K562 (cell line): ENCODE measurements around the gene FAR1. TPM values are rescaled to one million over a fixed set of nuclear protein-coding genes. Genes with fewer than 3 reads are reported as not detected.

Experiments used
- ATAC-seq: fragments of 200-7000 bp; cut with Tn5 transposase; 3 replicates; pipeline ENCODE4 v1.9.1; 2020; ENCODE audit warnings: moderate library complexity
- BruUV-seq: library from RNA; stranded (reverse); fragments of 400-500 nt; replicated peaks from 2 replicates; lab custom pipeline; 2021; lab: Mats Ljungman, UMichigan
- CTCF ChIA-PET: fragments of 300-600 bp; formaldehyde crosslinking; extraction: SDS; loops from one replicate; lab custom pipeline; 2021; ENCODE audit warnings: low intra/inter-chr PET ratio; lab: Yijun Ruan, JAX
- POLR2A ChIA-PET: fragments of 300-600, 350-650 bp; sonication (Branson Sonifier 250); formaldehyde crosslinking; extraction: SDS; loops from one replicate; lab custom pipeline; 2021; ENCODE audit warnings: antibody characterized with exemption, inconsistent platforms; lab: Yijun Ruan, JAX
- DNase-seq, 4 experiments: peaks; one replicate each; pipeline versions ENCODE4 v3.0.0 to v3.0.0-alpha.2; 2011 to 2018; ENCODE audit warnings: low spot score in 3 of 4, mixed read lengths in 3 of 4; ENCODE audit errors: extremely low read depth in 1 of 4
- FAIRE-seq: peaks from 2 replicates; lab custom pipeline; 2011; peaks lifted over from hg19 to GRCh38; lab: Jason Lieb, UNC
- H2AFZ ChIP-seq: 2 replicates; pipeline ENCODE4 v1.6.0; 2011; ENCODE audit warnings: low read depth, low read length, control low read depth, inconsistent platforms
- H3K27ac ChIP-seq: fragments of 200-600 bp; 3 replicates; pipeline ENCODE4 v1.8.0; 2011; ENCODE audit warnings: low read depth, mild to moderate bottlenecking, control low read depth, inconsistent platforms, low read length, moderate library complexity, mixed read lengths; ENCODE audit errors: extremely low read depth
- H3K27me3 ChIP-seq, 2 experiments: fragments of 300-600 bp in 1 of 2; 2 replicates in 1 of 2; 3 replicates in 1 of 2; pipeline versions ENCODE4 v1.6.0 to v1.8.0; 2011; ENCODE audit warnings: inconsistent platforms in 2 of 2, low read length in 2 of 2, mild to moderate bottlenecking in 1 of 2, mixed read lengths in 1 of 2, moderate library complexity in 1 of 2; ENCODE audit not compliant: control insufficient read depth in 2 of 2, insufficient read depth in 2 of 2
- H3K36me3 ChIP-seq: fragments of 300-600 bp; 3 replicates; pipeline ENCODE4 v1.8.0; 2011; ENCODE audit warnings: mild to moderate bottlenecking, low read length, inconsistent platforms; ENCODE audit not compliant: control insufficient read depth, insufficient read depth
- H3K4me1 ChIP-seq, 2 experiments: fragments of 200-600 bp in 1 of 2; replicated peaks in 1 of 2; 2 replicates in 1 of 2; 3 replicates in 1 of 2; pipeline versions ENCODE4 v1.5.1 to v1.8.0; 2011; ENCODE audit warnings: inconsistent platforms in 2 of 2, low read length in 2 of 2, mild to moderate bottlenecking in 1 of 2, mixed read lengths in 1 of 2, moderate library complexity in 1 of 2; ENCODE audit not compliant: control insufficient read depth in 2 of 2, insufficient read depth in 2 of 2
- H3K4me2 ChIP-seq: 2 replicates; pipeline ENCODE4 v1.6.1; 2011; ENCODE audit warnings: low read length, control low read depth, inconsistent platforms, mixed read lengths; ENCODE audit not compliant: insufficient read depth
- H3K4me3 ChIP-seq: fragments of 200-600 bp; sonication (generic), shearing (Covaris generic); 2 replicates; pipeline ENCODE4 v1.5.1; 2016; ENCODE audit warnings: control low read depth, inconsistent platforms
- H3K79me2 ChIP-seq: fragments of 200-600 bp; 3 replicates; pipeline ENCODE4 v1.8.0; 2011; ENCODE audit warnings: low read length, inconsistent platforms; ENCODE audit not compliant: control insufficient read depth, insufficient read depth
- H3K9ac ChIP-seq, 2 experiments: 2 replicates each; pipeline versions ENCODE4 v1.6.0 to v1.6.1; 2011; ENCODE audit warnings: low read depth in 2 of 2, low read length in 2 of 2, control low read depth in 1 of 2, inconsistent platforms in 1 of 2, mild to moderate bottlenecking in 1 of 2, mixed read lengths in 1 of 2; ENCODE audit not compliant: insufficient read depth in 1 of 2
- H3K9me1 ChIP-seq: one replicate; pipeline ENCODE4 v1.6.0; 2011; ENCODE audit warnings: inconsistent platforms, mild to moderate bottlenecking, low read length, moderate library complexity; ENCODE audit not compliant: control insufficient read depth, insufficient read depth
- H3K9me3 ChIP-seq: replicated peaks from 2 replicates; pipeline ENCODE4 v1.5.1; 2011; ENCODE audit warnings: low read depth, low read length, inconsistent platforms; ENCODE audit not compliant: control insufficient read depth, insufficient read depth
- H4K20me1 ChIP-seq: replicated peaks from 2 replicates; pipeline ENCODE4 v1.6.1; 2011; ENCODE audit warnings: low read length, inconsistent platforms, mixed read lengths; ENCODE audit not compliant: control insufficient read depth, insufficient read depth
- BRCA1 ChIP-seq, 2 experiments: fragments of 450-650 bp in 1 of 2; sonication (generic) in 1 of 2; formaldehyde crosslinking in 1 of 2; IDR thresholded peaks; 2 replicates each; pipeline versions ENCODE4 v1.5.0 to v1.6.1; 2017 to 2020; ENCODE audit warnings: mild to moderate bottlenecking in 1 of 2, missing genetic modification reagents in 1 of 2
- CBX3 ChIP-seq, 2 experiments: IDR thresholded peaks; 1 replicate in 1 of 2; 2 replicates in 1 of 2; pipeline ENCODE4 v1.6.1; 2012; ENCODE audit warnings: inconsistent platforms in 2 of 2, low read length in 2 of 2, borderline replicate concordance in 1 of 2, control low read depth in 1 of 2
- SIX5 ChIP-seq, 2 experiments: IDR thresholded peaks; 2 replicates each; pipeline ENCODE4 v1.6.1; 2011; ENCODE audit warnings: low read length in 2 of 2, borderline replicate concordance in 1 of 2, low read depth in 1 of 2, mild to moderate bottlenecking in 1 of 2, moderate library complexity in 1 of 2; ENCODE audit not compliant: insufficient read depth in 1 of 2
- SMARCE1 ChIP-seq: fragments of 450-650 bp; IDR thresholded peaks from 2 replicates; pipeline ENCODE4 v1.7.1; 2016; ENCODE audit warnings: mild to moderate bottlenecking
- WGBS: fragments of 100-300 bp; shearing (Covaris generic); methylation state at CpG from one replicate; pipeline ENCODE4 v1.1.6; 2016; ENCODE audit warnings: low coverage, mixed read lengths; ENCODE audit not compliant: insufficient coverage; ENCODE audit errors: missing lambda C conversion rate; 5-methylcytosine and 5-hydroxymethylcytosine counted together
- in situ Hi-C: fragments of 300-500 bp; cut with MboI; formaldehyde crosslinking; loops from 4 replicates; pipeline ENCODE4 v1.15.0; 2018; ENCODE audit warnings: inconsistent platforms, mixed read lengths
- intact Hi-C: fragments of 100-400 bp; cut with micrococcal nuclease; formaldehyde crosslinking; loops from 2 replicates; pipeline ENCODE4 v1.14.2; 2022
- polyA plus RNA-seq, 8 experiments: library from polyadenylated mRNA; depleted of rRNA in 4 of 8; stranded (reverse) in 5 of 8; unstranded in 3 of 8; fragments of >200 nt; fragmentation: Nextera tagmentation in 2 of 8; fragmentation: Illumina TruSeq in 1 of 8; extraction: Ambion mirVana in 2 of 8; extraction: Trizol in 1 of 8; gene quantifications; 2 replicates each; pipeline versions ENCODE4 v1.2.1 to v1.2.3, GENCODE V29; 2011 to 2014; ENCODE audit warnings: inconsistent platforms in 1 of 8, missing spikeins in 1 of 8
- total RNA-seq, 7 experiments: library from RNA; depleted of rRNA in 6 of 7; stranded (reverse); fragments of >200 nt in 6 of 7; fragmentation: Illumina TruSeq in 2 of 7; extraction: Trizol in 2 of 7; gene quantifications; 2 replicates each; pipeline versions ENCODE4 v1.2.1 to v1.2.3, GENCODE V29; 2011 to 2021; ENCODE audit warnings: low replicate concordance in 1 of 7
- TF ChIP-seq, protein P1 (sequence below), 2 experiments: fragments of 450-650 bp; conservative IDR thresholded peaks; 2 replicates each; pipeline ENCODE4 v1.6.1; 2017; ENCODE audit warnings: mild to moderate bottlenecking in 2 of 2, moderate library complexity in 2 of 2

FAR1 gene
- total and polyA plus RNA-seq, 9 of the 15 experiments (the other 6 are each of a cell fraction or from before 2014, with no cell fraction given) = 17.7 to 88.2 (median 52.6) TPM

DNA sequence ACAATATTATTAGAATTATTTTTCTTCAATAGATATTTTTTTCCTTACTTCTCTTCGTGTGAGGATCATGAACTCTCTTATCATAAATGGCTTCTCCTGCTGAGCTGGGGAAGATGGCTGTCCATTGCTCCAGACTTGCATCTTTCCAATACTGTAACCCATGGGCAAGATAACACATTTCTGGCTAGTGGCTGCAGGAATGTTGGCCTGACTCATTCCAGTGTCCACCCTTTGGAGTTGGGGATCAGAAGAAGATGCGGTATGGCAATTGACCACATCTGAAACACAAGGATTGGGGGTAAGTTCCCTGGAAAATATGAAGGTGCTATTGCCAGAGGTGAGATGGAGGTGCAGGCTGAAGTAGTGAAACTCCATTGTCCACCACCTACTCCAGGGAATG is 92.8 kb downstream of the FAR1 start:
- H3K4me2 ChIP-seq = no peak overlapping the region
- H3K4me3 ChIP-seq = no peak overlapping the region
- ChIA-PET CTCF (no interaction called here), POLR2A (interaction anchor here (0.6 kb wide), 1 partner anchor 75 kb away, joined by 3 read pairs; no protein-coding TSS in a partner anchor)
- in situ Hi-C loops = no loop called here
- 0 out of 5 replicates have a peak, but pooled peaks cover 0 to 5% of the 10 kb centered on the region in 2 experiments for H3K27me3 ChIP-seq
- no peak overlapping the region for H3K9ac ChIP-seq
- no peaks in the 10 kb centered on the region for H3K9me3 ChIP-seq
- H3K36me3 ChIP-seq = no peaks in the 10 kb centered on the region
- intact Hi-C loops = no loop called here
- H3K4me1 ChIP-seq = no peaks in the 10 kb centered on the region
- DNase-seq = no peak
- no TSS peak for BruUV-seq
- WGBS = 0% methylated on average over 2 of the region's 2 CpGs
- no peaks in the 10 kb centered on the region for H3K9me1 ChIP-seq
- no peaks in the 10 kb centered on the region for H3K79me2 ChIP-seq
- FAIRE-seq = no peak
- H4K20me1 ChIP-seq = no peaks in the 10 kb centered on the region
- H2AFZ ChIP-seq = no peak overlapping the region
- no peak overlapping the region for H3K27ac ChIP-seq
- ATAC-seq = no peak
- no peak for TF ChIP-seq SMARCE1
- TF ChIP-seq SIX5 (IDR thresholded peaks at IDR 0.05; ENCODE audit: borderline replicate concordance in 1 of 2, insufficient read depth in 1 of 2, low read depth in 1 of 2, low read length in 2 of 2) = no peak
- TF ChIP-seq CBX3 (IDR thresholded peaks at IDR 0.05; ENCODE audit: borderline replicate concordance in 1 of 2, low read length in 2 of 2) = no peak
- no peak for TF ChIP-seq BRCA1 (IDR thresholded peaks at IDR 0.05)
- no peak for TF ChIP-seq BRCA1 (CRISPR knock-in tag; IDR thresholded peaks at IDR 0.05)
- TF ChIP-seq, protein P1, sequence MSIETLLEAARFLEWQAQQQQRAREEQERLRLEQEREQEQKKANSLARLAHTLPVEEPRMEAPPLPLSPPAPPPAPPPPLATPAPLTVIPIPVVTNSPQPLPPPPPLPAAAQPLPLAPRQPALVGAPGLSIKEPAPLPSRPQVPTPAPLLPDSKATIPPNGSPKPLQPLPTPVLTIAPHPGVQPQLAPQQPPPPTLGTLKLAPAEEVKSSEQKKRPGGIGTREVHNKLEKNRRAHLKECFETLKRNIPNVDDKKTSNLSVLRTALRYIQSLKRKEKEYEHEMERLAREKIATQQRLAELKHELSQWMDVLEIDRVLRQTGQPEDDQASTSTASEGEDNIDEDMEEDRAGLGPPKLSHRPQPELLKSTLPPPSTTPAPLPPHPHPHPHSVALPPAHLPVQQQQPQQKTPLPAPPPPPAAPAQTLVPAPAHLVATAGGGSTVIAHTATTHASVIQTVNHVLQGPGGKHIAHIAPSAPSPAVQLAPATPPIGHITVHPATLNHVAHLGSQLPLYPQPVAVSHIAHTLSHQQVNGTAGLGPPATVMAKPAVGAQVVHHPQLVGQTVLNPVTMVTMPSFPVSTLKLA (conservative IDR thresholded peaks at IDR 0.05) = no peak
